HG03095 (cell line): Measurements from ENCODE around the gene MTFR1L.

Experiments
- ATAC-seq: cut with Tn5 transposase; IDR thresholded peaks from one replicate; pipeline ENCODE4 v1.9.1; 2021; ENCODE audit warnings: moderate library complexity; ENCODE audit not compliant: unreplicated experiment

MTFR1L gene

GRCh38 chr1:25819491-25820246 lies at the start of gene MTFR1L:
Gene MTFR1L (plus strand): TSS chr1:25819954. CDS start chr1:25823105, 3,151 bp downstream.
- peak; percentile 65 for ATAC-seq

GRCh38 chr1:25770541-25771220 lies 49.1 kb upstream of the MTFR1L start:
- no peak for ATAC-seq

GRCh38 chr1:25771221-25772114 lies 48.3 kb upstream of the MTFR1L start:
- no peak for ATAC-seq

GRCh38 chr1:25772164-25772563 lies 47.6 kb upstream of the MTFR1L start:
- ATAC-seq, result no peak

- ATAC-seq, result no peak
Observed at GRCh38 chr1:25772692-25773245, 47.0 kb upstream of the MTFR1L start.

- no peak for ATAC-seq
Observed at GRCh38 chr1:25773441-25774125, 46.2 kb upstream of the MTFR1L start.

GRCh38 chr1:25774206-25774803 lies 45.4 kb upstream of the MTFR1L start:
- no peak for ATAC-seq

- ATAC-seq, result no peak
Observed at GRCh38 chr1:25774921-25775771, 44.6 kb upstream of the MTFR1L start.

- no peak for ATAC-seq
Observed at GRCh38 chr1:25779388-25779787, 40.4 kb upstream of the MTFR1L start.

GRCh38 chr1:25779894-25780293 lies 39.9 kb upstream of the MTFR1L start:
- no peak for ATAC-seq

GRCh38 chr1:25780318-25781129 lies 39.2 kb upstream of the MTFR1L start:
- ATAC-seq, result no peak

- ATAC-seq, result no peak
Observed at GRCh38 chr1:25781130-25781433, 38.7 kb upstream of the MTFR1L start.

GRCh38 chr1:25782608-25783201 lies 37.0 kb upstream of the MTFR1L start:
- no peak for ATAC-seq

- no peak for ATAC-seq
Observed at GRCh38 chr1:25784575-25785051, 35.1 kb upstream of the MTFR1L start.

GRCh38 chr1:25785333-25786067 lies 34.3 kb upstream of the MTFR1L start:
- ATAC-seq, result no peak

GRCh38 chr1:25786887-25787759 lies 32.6 kb upstream of the MTFR1L start:
- no peak for ATAC-seq
